NCI-H146 (cell line): ENCODE results near the gene STOML1.
"Not testable (repeated sequence)": the region's sequence is repeated elsewhere in the genome, so short reads cannot be mapped to it uniquely, and the experiment has no call there.

Source experiments
- DNase-seq: peaks from one replicate; lab custom pipeline; 2025; lab: John Stamatoyannopoulos, UW

The STOML1 gene

GRCh38 chr15:73960472-73961070, 31.5 kb downstream of the STOML1 start:
- not testable (repeated sequence) for DNase-seq

GRCh38 chr15:73959801-73960200, 32.3 kb downstream of the STOML1 start:
- no peak for DNase-seq

- DNase-seq = no peak
Measured at GRCh38 chr15:73959012-73959581, 33.0 kb downstream of the STOML1 start.

- no peak for DNase-seq
Measured at GRCh38 chr15:73957785-73958184, 34.3 kb downstream of the STOML1 start.

- no peak for DNase-seq
Measured at GRCh38 chr15:73957276-73957675, 34.8 kb downstream of the STOML1 start.

GRCh38 chr15:73956743-73957135, 35.4 kb downstream of the STOML1 start:
- no peak for DNase-seq

- DNase-seq = no peak
Measured at GRCh38 chr15:73955861-73956742, 36.0 kb downstream of the STOML1 start.

- DNase-seq = no peak
Measured at GRCh38 chr15:73955326-73955725, 36.8 kb downstream of the STOML1 start.

GRCh38 chr15:73954188-73955145, 37.6 kb downstream of the STOML1 start:
- DNase-seq = no peak

GRCh38 chr15:73952913-73953750, 39.0 kb downstream of the STOML1 start:
- DNase-seq = no peak

- DNase-seq = no peak
Measured at GRCh38 chr15:73952171-73952912, 39.8 kb downstream of the STOML1 start.

GRCh38 chr15:73951601-73952000, 40.5 kb downstream of the STOML1 start:
- no peak for DNase-seq

GRCh38 chr15:73950831-73951561, 41.1 kb downstream of the STOML1 start:
- DNase-seq = peak; percentile 85

- DNase-seq = no peak
Measured at GRCh38 chr15:73950479-73950830, 41.6 kb downstream of the STOML1 start.

- no peak for DNase-seq
Measured at GRCh38 chr15:73949496-73949895, 42.6 kb downstream of the STOML1 start.

GRCh38 chr15:73948982-73949381, 43.1 kb downstream of the STOML1 start:
- DNase-seq = no peak

- DNase-seq = no peak
Measured at GRCh38 chr15:73948396-73948795, 43.7 kb downstream of the STOML1 start.

GRCh38 chr15:73947651-73948050, 44.4 kb downstream of the STOML1 start:
- DNase-seq = no peak

- no peak for DNase-seq
Measured at GRCh38 chr15:73946795-73947370, 45.2 kb downstream of the STOML1 start.
